Stimulated activated CD4-positive, alpha-beta T cell treated with anti-CD3 and anti-CD28 coated beads, Interleukin-15, amount 100 ng/mL, for 48 hours (primary cell): ENCODE results near the gene SHQ1.
"Not testable (repeated sequence)": the region's sequence is repeated elsewhere in the genome, so short reads cannot be mapped to it uniquely, and the experiment has no call there.

Experiments
- DNase-seq, 2 donors: peaks; one replicate each; pipeline ENCODE4 v3.0.0-alpha.2; 2020; ENCODE audit warnings: low read depth in 2 of 2

Gene SHQ1

DNA sequence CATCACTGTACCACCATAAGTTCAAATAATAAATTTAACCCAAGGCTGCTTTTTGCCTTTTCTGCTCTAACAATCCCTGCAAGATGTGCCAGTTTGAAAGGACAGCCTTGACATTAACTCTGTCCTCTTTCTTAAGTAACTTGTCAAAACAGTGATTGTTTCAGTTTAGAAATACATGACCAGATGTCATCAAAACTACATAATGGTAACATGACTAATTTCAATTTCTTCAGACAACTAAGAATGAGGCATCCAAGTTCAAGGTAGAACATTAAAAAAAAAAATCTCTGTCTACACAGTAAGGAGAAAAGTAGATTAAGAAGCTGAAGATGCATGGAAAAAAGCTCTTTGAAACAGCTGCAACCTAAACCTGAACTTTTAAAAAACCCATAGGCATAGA, 47.4 kb downstream of the SHQ1 start:
- DNase-seq = no peak

DNA sequence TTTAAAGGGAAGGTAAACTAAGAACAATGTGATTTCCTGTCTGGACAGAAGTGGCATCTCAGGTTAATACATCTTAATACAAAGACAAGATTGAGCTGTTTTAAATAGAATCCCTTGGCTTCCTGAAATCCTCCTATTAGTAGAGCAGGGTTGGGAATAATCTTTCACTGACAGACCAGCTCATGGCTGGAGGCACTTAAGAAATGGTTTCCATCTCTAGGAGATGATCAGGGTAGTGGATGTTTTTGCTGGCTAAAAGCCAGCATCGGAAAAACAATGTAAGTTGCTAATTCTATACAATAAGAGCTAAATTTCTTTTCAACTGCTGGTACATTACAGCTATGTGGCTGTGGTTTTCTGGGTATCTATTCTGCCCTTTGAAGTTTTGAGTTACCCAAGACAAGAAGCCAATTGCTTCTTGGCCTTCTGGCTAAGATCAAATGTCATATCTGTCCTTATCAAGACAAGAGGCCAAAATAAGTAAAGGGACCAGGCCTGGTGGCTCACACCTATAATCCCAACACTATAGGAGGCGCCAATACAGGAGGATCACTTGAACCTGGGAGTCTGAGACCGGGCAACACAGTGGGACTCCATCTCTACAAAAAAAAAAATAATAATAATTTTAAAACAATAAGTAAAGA, 49.6 kb downstream of the SHQ1 start:
- no peak for DNase-seq

- no peak for DNase-seq
Measured at GRCh38 chr3:72797773-72798543, 50.3 kb downstream of the SHQ1 start.

GRCh38 chr3:72794079-72794478, 54.2 kb downstream of the SHQ1 start:
- DNase-seq = no peak

- DNase-seq = no peak
Measured at GRCh38 chr3:72791161-72791560, 57.1 kb downstream of the SHQ1 start.

DNA sequence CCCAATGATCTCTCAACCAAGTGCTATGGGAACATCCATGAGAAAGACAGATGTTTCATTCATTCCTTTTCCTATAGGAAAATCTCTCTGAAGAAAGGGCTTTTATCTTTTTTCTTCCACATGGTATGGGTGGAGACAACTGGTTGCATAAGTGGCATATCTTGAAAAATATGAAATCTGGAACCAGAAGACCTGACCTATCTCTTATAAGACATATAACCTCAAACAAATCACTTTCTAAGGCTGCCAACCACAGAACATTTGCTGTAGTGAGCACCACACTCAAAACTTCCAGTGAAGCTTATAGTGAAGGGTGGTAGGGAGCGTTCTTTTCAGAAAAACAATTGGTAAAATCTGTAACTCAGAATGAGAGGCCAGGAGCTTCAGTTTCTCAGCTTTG, 58.5 kb downstream of the SHQ1 start:
- DNase-seq = no peak

DNA sequence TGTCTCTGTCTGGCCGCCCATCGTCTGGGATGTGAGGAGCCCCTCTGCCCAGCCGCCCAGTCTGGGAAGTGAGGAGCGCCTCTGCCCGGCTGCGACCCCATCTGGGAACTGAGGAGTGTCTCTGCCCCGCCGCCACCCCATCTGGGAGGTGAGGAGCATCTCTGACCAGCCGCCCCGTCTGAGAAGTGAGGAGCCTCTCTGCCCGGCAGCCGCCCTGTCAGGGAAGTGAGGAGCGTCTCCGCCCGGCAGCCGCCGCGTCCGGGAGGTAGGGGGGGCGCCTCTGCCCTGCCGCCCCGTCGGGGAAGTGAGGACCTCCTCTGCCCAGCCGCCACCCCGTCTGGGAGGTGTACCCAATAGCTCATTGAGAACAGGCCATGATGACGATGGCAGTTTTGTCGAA, 60.0 kb downstream of the SHQ1 start:
- DNase-seq = not testable (repeated sequence)

GRCh38 chr3:72786668-72787067, 61.6 kb downstream of the SHQ1 start:
- DNase-seq = no peak

GRCh38 chr3:72784226-72784625, 64.0 kb downstream of the SHQ1 start:
- no peak for DNase-seq

- DNase-seq = no peak
Measured at GRCh38 chr3:72782521-72782920, 65.7 kb downstream of the SHQ1 start.

DNA sequence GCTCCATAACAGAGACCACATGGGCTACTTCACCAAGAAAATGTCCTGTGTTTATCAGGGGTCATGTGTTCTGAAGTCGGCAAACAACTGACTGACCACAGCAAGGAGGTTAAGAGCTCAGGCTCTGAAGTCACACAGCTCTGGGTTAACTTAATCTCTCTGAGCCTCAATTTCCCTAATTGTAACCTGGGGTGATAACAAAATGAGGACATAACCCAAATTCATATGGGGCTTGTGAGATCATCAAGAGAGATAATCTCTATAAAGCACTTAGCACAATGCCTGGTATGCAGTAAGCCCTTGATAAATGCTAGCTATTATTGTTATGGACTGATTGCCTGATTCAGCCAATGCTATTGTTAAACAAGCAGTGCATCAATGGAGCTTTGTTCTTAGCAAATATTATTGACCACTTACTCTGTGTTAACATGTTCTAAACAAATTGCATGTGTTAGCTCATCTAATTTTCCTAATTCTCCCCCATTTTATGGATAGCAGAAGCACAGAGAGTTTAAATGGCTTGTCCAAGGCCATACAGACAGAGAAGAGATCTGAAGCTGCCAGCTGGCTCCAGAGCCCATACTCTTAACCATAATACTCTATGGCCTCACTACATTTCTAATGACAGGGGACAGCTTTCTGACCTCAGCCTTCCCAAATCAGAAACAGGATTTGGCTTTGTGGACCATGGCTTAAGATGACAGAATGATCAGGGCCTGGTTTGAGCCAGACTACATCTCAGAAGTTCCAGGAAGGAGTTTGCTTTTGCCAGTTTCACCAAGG, 78.3 kb downstream of the SHQ1 start:
- DNase-seq = no peak

GRCh38 chr3:72768936-72769335, 79.3 kb downstream of the SHQ1 start:
- no peak for DNase-seq

DNA sequence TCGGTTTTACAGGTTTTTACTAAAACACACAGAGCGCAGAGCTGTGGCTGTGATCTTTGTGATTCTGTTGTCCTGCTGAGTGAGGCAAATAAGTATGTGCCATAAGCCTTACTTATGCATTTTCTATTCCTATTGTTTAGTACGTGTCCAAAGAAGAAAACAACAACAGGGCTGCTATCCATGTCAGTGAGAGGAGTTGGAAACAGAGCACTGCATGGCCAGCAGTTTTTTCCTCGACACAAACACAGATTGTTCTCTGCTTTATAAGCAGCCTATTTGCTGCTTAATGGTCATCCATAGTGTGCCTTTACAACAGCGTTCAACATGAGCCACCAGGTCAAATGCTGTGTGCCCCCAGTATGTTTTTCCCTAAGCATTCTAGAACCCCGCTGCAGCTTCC, 79.8 kb downstream of the SHQ1 start:
- no peak for DNase-seq

GRCh38 chr3:72768006-72768441, 80.2 kb downstream of the SHQ1 start:
- no peak for DNase-seq

GRCh38 chr3:72766866-72767265, 81.4 kb downstream of the SHQ1 start:
- no peak for DNase-seq

DNA sequence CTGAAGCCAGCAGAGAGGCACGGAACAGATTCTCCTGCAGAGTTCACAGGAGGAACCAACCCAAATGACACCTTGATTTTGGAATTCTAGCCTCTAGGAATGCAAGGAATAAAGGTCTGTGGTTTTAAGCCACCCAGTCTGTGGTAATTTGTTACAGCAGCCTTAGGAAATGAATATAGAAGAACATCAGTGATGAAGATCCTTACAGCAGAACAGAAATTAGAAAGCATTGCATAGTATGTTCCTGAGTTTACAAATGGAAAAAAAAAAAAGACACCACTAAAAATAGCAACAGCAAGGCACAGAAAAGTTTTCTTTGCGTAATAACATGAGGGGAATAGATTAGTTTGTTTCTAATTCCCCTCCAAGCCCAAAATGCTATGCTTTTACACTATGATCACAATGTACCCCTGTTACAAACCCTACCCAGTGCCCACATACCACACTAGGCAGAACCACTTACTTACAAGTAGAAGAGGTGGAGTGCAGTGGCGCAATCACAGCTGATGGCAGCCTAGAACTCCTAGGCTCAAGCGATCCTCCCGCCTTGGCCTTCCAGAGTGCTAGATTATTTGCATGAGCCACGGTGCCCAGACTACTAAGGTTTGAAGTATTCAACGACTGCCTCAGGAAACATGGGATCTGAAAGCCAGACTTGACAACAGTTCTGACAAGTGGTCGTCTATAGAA, 84.3 kb downstream of the SHQ1 start:
- no peak for DNase-seq

GRCh38 chr3:72761410-72761809, 86.8 kb downstream of the SHQ1 start:
- no peak for DNase-seq

GRCh38 chr3:72760225-72760624, 88.0 kb downstream of the SHQ1 start:
- DNase-seq = no peak

GRCh38 chr3:72756900-72757299, 91.3 kb downstream of the SHQ1 start:
- peak; percentile 12 to 19 for DNase-seq

GRCh38 chr3:72754582-72754981, 93.7 kb downstream of the SHQ1 start:
- no peak for DNase-seq

DNA sequence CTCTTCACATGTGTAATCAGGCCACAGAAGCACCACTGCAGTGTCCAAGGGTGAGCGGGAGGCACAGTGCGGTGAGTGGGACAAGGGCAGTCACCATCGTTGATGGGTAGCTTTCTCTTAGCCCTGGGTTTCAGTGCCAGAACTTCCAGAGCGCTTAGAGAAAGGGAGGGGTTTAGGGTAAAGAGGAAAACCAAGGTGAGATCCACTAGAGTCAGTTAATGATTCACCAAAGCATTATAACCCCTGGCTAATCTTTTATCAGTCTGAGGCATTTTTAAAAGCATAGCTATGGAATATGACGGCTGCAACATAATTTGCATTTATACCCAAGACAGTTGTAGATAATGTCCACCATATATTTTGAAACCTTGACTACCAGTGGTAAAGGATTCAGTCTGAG, 94.8 kb downstream of the SHQ1 start:
- DNase-seq = no peak

GRCh38 chr3:72750405-72750965, 97.8 kb downstream of the SHQ1 start:
- no peak for DNase-seq
